Inflammatory macrophage treated with lipopolysaccharide for 4 hours (primary cell): ENCODE data around the gene SPATA12.
"Not testable (repeated sequence)": the region's sequence is repeated elsewhere in the genome, so short reads cannot be mapped to it uniquely, and the experiment has no call there.

Source experiments
- DNase-seq: peaks from one replicate; pipeline ENCODE4 v3.0.0-alpha.2; 2020

The SPATA12 gene

GRCh38 chr3:57053122-57053521, 7.3 kb upstream of the SPATA12 start:
- no peak for DNase-seq

GRCh38 chr3:57057351-57057750, 3.1 kb upstream of the SPATA12 start:
- no peak for DNase-seq

- peak; percentile 88 for DNase-seq
These were observed 1.1 kb upstream of the SPATA12 start for GRCh38 chr3:57059411-57059810.

- no peak for DNase-seq
These were observed 1.1 kb downstream of the SPATA12 start for GRCh38 chr3:57061556-57061955.

- no peak for DNase-seq
These were observed 1.7 kb downstream of the SPATA12 start for GRCh38 chr3:57062101-57062631.

- peak; percentile 23 for DNase-seq
These were observed 2.6 kb downstream of the SPATA12 start for GRCh38 chr3:57063032-57063431.

- peak; percentile 55 for DNase-seq
These were observed 3.5 kb downstream of the SPATA12 start for GRCh38 chr3:57064001-57064400.

- DNase-seq: peak; percentile 56
These were observed 4.1 kb downstream of the SPATA12 start for GRCh38 chr3:57064572-57064971.

GRCh38 chr3:57065588-57065987, 5.1 kb downstream of the SPATA12 start:
- no peak for DNase-seq

- no peak for DNase-seq
These were observed 6.0 kb downstream of the SPATA12 start for GRCh38 chr3:57066471-57066870.

- peak; percentile 90 for DNase-seq
These were observed 8.1 kb downstream of the SPATA12 start for GRCh38 chr3:57068437-57069089.

GRCh38 chr3:57069503-57069902, 9.0 kb downstream of the SPATA12 start:
- no peak for DNase-seq

- no peak for DNase-seq
These were observed 13.2 kb downstream of the SPATA12 start for GRCh38 chr3:57073628-57074027.

GRCh38 chr3:57074135-57074534, 13.7 kb downstream of the SPATA12 start:
- DNase-seq: peak; percentile 28

- DNase-seq: no peak
These were observed 16.0 kb downstream of the SPATA12 start for GRCh38 chr3:57076422-57076951.

GRCh38 chr3:57077630-57078343, 17.3 kb downstream of the SPATA12 start:
- DNase-seq: no peak

GRCh38 chr3:57078344-57078634, 17.8 kb downstream of the SPATA12 start:
- DNase-seq: peak; percentile 57

- no peak for DNase-seq
These were observed 18.4 kb downstream of the SPATA12 start for GRCh38 chr3:57078635-57079473.

- DNase-seq: no peak
These were observed 19.0 kb downstream of the SPATA12 start for GRCh38 chr3:57079474-57079831.

GRCh38 chr3:57080171-57080570, 19.7 kb downstream of the SPATA12 start:
- DNase-seq: no peak

- no peak for DNase-seq
These were observed 20.7 kb downstream of the SPATA12 start for GRCh38 chr3:57081173-57081572.

GRCh38 chr3:57082481-57082880, 22.0 kb downstream of the SPATA12 start:
- DNase-seq: no peak

GRCh38 chr3:57083266-57083995, 23.0 kb downstream of the SPATA12 start:
- DNase-seq: not testable (repeated sequence)
